ENCODE data around the gene NOLC1.

Gene NOLC1

GRCh38 chr10:102211615-102212299 is 59.6 kb downstream of the NOLC1 start:
- no peaks in the 10 kb centered on the region for H3K4me1 ChIP-seq (ENCODE audit: insufficient read depth, low read length, severe bottlenecking)
- no peaks in the 10 kb centered on the region for H3K36me3 ChIP-seq (ENCODE audit: insufficient read depth, low read length)
- H3K27ac ChIP-seq (ENCODE audit: low read depth, low read length, poor library complexity, severe bottlenecking): no peak overlapping the region
- H3K9ac ChIP-seq (ENCODE audit: low read length): no peak overlapping the region
- no peak overlapping the region for H3K4me3 ChIP-seq (ENCODE audit: low read depth, low read length, poor library complexity, severe bottlenecking)
- no peaks in the 10 kb centered on the region for H3F3A ChIP-seq (ENCODE audit: insufficient read depth, low read length)
- no peaks in the 10 kb centered on the region for H3K79me2 ChIP-seq (ENCODE audit: insufficient read depth, low read length)
- no peaks in the 10 kb centered on the region for H3K27me3 ChIP-seq (ENCODE audit: insufficient read depth, low read length)
- no peaks in the 10 kb centered on the region for H4K20me1 ChIP-seq (ENCODE audit: insufficient read depth, low read length)
- H2AFZ ChIP-seq (ENCODE audit: low read length): no peak overlapping the region
- no peak overlapping the region for H3K4me2 ChIP-seq (ENCODE audit: low read length)
- no peaks in the 10 kb centered on the region for H3K9me3 ChIP-seq (ENCODE audit: low read length)
- TF ChIP-seq CTCF (IDR thresholded peaks at IDR 0.05; ENCODE audit: low read length): no peak
- TF ChIP-seq EZH2 (IDR thresholded peaks at IDR 0.05; ENCODE audit: borderline replicate concordance, low read length): no peak
- no peaks in the 10 kb centered on the region for H3K9me2 ChIP-seq (ENCODE audit: low read depth, low read length)

Measured in OCI-LY1 (cell line).